ENCODE results near the gene CHN2.

The CHN2 gene

GRCh38 chr7:29488203-29488970 is 293.8 kb downstream of the CHN2 start:
- Histone ChIP-seq H3K36me3 (no peaks in the 10 kb centered on the region), H3K4me3 (ENCODE audit: low read depth, low read length) (no peak overlapping the region), H3K27me3 (no peaks in the 10 kb centered on the region; the same call in 1 of the 2 replicates), H3K9me3 (no peaks in the 10 kb centered on the region), H3K4me1 (no peaks in the 10 kb centered on the region)
- no peak for TF ChIP-seq CTCF (IDR thresholded peaks at IDR 0.05; ENCODE audit: low read depth, low read length)
- no peak for DNase-seq

- H3K27me3 ChIP-seq, result no peaks in the 10 kb centered on the region; the same call in 1 of the 2 replicates
- H3K4me3 ChIP-seq (ENCODE audit: low read depth, low read length), result no peak overlapping the region
- no peaks in the 10 kb centered on the region for H3K4me1 ChIP-seq
- no peaks in the 10 kb centered on the region for H3K9me3 ChIP-seq
- TF ChIP-seq CTCF (IDR thresholded peaks at IDR 0.05; ENCODE audit: low read depth, low read length), result no peak
- no peaks in the 10 kb centered on the region for H3K36me3 ChIP-seq
- no peak for DNase-seq
Observed at GRCh38 chr7:29488977-29489376, 294.4 kb downstream of the CHN2 start.

- Histone ChIP-seq H3K9me3 (no peaks in the 10 kb centered on the region), H3K27me3 (no peaks in the 10 kb centered on the region; the same call in 1 of the 2 replicates), H3K4me3 (ENCODE audit: low read depth, low read length) (no peak overlapping the region), H3K4me1 (no peaks in the 10 kb centered on the region), H3K36me3 (no peaks in the 10 kb centered on the region)
- no peak for TF ChIP-seq CTCF (IDR thresholded peaks at IDR 0.05; ENCODE audit: low read depth, low read length)
- no peak for DNase-seq
Observed at GRCh38 chr7:29490094-29490607, 295.6 kb downstream of the CHN2 start.

GRCh38 chr7:29494350-29494749 is 299.8 kb downstream of the CHN2 start:
- Histone ChIP-seq H3K4me1 (no peaks in the 10 kb centered on the region), H3K9me3 (no peaks in the 10 kb centered on the region), H3K27me3 (no peaks in the 10 kb centered on the region; the same call in 1 of the 2 replicates), H3K4me3 (ENCODE audit: low read depth, low read length) (no peak overlapping the region), H3K36me3 (no peaks in the 10 kb centered on the region)
- TF ChIP-seq CTCF (IDR thresholded peaks at IDR 0.05; ENCODE audit: low read depth, low read length), result no peak
- DNase-seq, result no peak

- Histone ChIP-seq H3K27me3 (no peaks in the 10 kb centered on the region; the same call in 1 of the 2 replicates), H3K36me3 (no peaks in the 10 kb centered on the region), H3K4me1 (no peaks in the 10 kb centered on the region), H3K4me3 (ENCODE audit: low read depth, low read length) (no peak overlapping the region), H3K9me3 (no peaks in the 10 kb centered on the region)
- DNase-seq, result no peak
- no peak for TF ChIP-seq CTCF (IDR thresholded peaks at IDR 0.05; ENCODE audit: low read depth, low read length)
Observed at GRCh38 chr7:29495653-29496052, 301.1 kb downstream of the CHN2 start.

- no peaks in the 10 kb centered on the region for H3K9me3 ChIP-seq
- no peak overlapping the region for H3K4me3 ChIP-seq (ENCODE audit: low read depth, low read length)
- H3K27me3 ChIP-seq, result no peaks in the 10 kb centered on the region; the same call in 1 of the 2 replicates
- no peak for TF ChIP-seq CTCF (IDR thresholded peaks at IDR 0.05; ENCODE audit: low read depth, low read length)
- no peak for DNase-seq
- no peaks in the 10 kb centered on the region for H3K36me3 ChIP-seq
- no peaks in the 10 kb centered on the region for H3K4me1 ChIP-seq
Observed at GRCh38 chr7:29496355-29497020, 301.9 kb downstream of the CHN2 start.
